Measurements from ENCODE around the gene CA10. TPM values are rescaled to one million over a fixed set of nuclear protein-coding genes. Genes with fewer than 3 reads are reported as not detected.

Gene CA10
- total and polyA plus RNA-seq, 9 of the 15 experiments (the other 6 are each of a cell fraction or from before 2014, with no cell fraction given), result not detected

GRCh38 chr17:51598824-51599223 lies 559.7 kb downstream of the CA10 start:
- intact Hi-C loops (cut with micrococcal nuclease), result no loop called here
- Histone ChIP-seq H3K9me3 (replicated peaks; ENCODE audit: control insufficient read depth, insufficient read depth, low read depth, low read length) (no peaks in the 10 kb centered on the region), H3K27ac (ENCODE audit: extremely low read depth, low read depth, low read length) (no peak overlapping the region), H3K36me3 (ENCODE audit: control insufficient read depth, insufficient read depth, low read length) (no peaks in the 10 kb centered on the region), H3K4me3 (no peak overlapping the region), H3K9me1 (ENCODE audit: control insufficient read depth, insufficient read depth, low read length) (no peaks in the 10 kb centered on the region), H3K79me2 (ENCODE audit: control insufficient read depth, insufficient read depth, low read length) (no peaks in the 10 kb centered on the region), H2AFZ (ENCODE audit: low read depth, low read length) (no peak overlapping the region), H4K20me1 (replicated peaks; ENCODE audit: control insufficient read depth, insufficient read depth, low read length) (no peaks in the 10 kb centered on the region), H3K4me2 (ENCODE audit: insufficient read depth, low read length) (no peak overlapping the region), H3K9ac (ENCODE audit: insufficient read depth in 1 of 2, low read depth in 2 of 2, low read length in 2 of 2) (no peak overlapping the region), H3K4me1 (replicated peaks in 1 of 2; ENCODE audit: control insufficient read depth in 2 of 2, insufficient read depth in 2 of 2, low read length in 2 of 2) (no peaks in the 10 kb centered on the region), H3K27me3 (ENCODE audit: control insufficient read depth in 2 of 2, insufficient read depth in 2 of 2, low read length in 2 of 2) (no peaks in the 10 kb centered on the region)
- in situ Hi-C loops (cut with MboI), result no loop called here
- BruUV-seq (replicated peaks), result no TSS peak
- TF ChIP-seq CEBPZ (IDR thresholded peaks at IDR 0.05; ENCODE audit: borderline replicate concordance, low read depth, low read length) (no peak), ZNF263 (CRISPR knock-in tag; IDR thresholded peaks at IDR 0.05; ENCODE audit: borderline replicate concordance) (no peak), ZNF655 (CRISPR knock-in tag; IDR thresholded peaks at IDR 0.05) (no peak), USF2 (CRISPR knock-in tag; IDR thresholded peaks at IDR 0.05) (no peak), ZNF23 (CRISPR knock-in tag; IDR thresholded peaks at IDR 0.05) (no peak), HDAC2 (IDR thresholded peaks at IDR 0.05) (no peak), GTF2F1 (IDR thresholded peaks at IDR 0.05; ENCODE audit: low read depth, low read length) (no peak)
- no peak for DNase-seq (ENCODE audit: extremely low read depth in 1 of 4, low spot score in 3 of 4)
- WGBS (ENCODE audit: insufficient coverage, low coverage, missing lambda C conversion rate), result 4% methylated on average over 2 of the region's 2 CpGs
- ChIA-PET POLR2A (no interaction called here), CTCF (ENCODE audit: low intra/inter-chr PET ratio) (no interaction called here)
- FAIRE-seq, result no peak
- ATAC-seq, result no peak

Data from K562 (cell line).